A549 (cell line): ENCODE results near the gene PTGES2.

ENCODE experiments used
- BCL3 ChIP-seq: fragments of >200 bp; sonication (Bioruptor Twin); formaldehyde crosslinking; IDR thresholded peaks from 3 replicates; pipeline ENCODE4 v1.6.1; 2016
- CTCF ChIP-seq: fragments of >200 bp; sonication (Bioruptor Twin); formaldehyde crosslinking; IDR thresholded peaks from 3 replicates; pipeline ENCODE4 v1.5.1; 2016
- EP300 ChIP-seq, 2 experiments: fragments of >200 bp; sonication (Bioruptor Twin); formaldehyde crosslinking; IDR thresholded peaks; 2 replicates in 1 of 2; 3 replicates in 1 of 2; pipeline ENCODE4 v1.6.1; 2016 to 2017
- ESRRA ChIP-seq: fragments of 150-350 bp; IDR thresholded peaks from 2 replicates; pipeline ENCODE4 v1.6.1; 2014; ENCODE audit warnings: mild to moderate bottlenecking, low read length, borderline replicate concordance
- MAFK ChIP-seq: fragments of 450-650 bp; IDR thresholded peaks from 2 replicates; pipeline ENCODE4 v1.6.1; 2014; ENCODE audit not compliant: partially characterized antibody
- MYC ChIP-seq: IDR thresholded peaks from 2 replicates; pipeline ENCODE4 v1.6.1; 2012; ENCODE audit warnings: mild to moderate bottlenecking, inconsistent platforms, low read length, improper control_type of control experiment, borderline replicate concordance
- NPAS2 ChIP-seq: fragments of 250-450 bp; sonication (Bioruptor Pico); IDR thresholded peaks from 2 replicates; pipeline ENCODE4 v1.8.0; 2022; ENCODE audit warnings: mild to moderate bottlenecking, moderate library complexity, borderline replicate concordance
- PBX3 ChIP-seq: IDR thresholded peaks from 2 replicates; pipeline ENCODE4 v1.6.1; 2012
- POLR2A ChIP-seq: IDR thresholded peaks from 2 replicates; pipeline ENCODE4 v1.6.1; 2012; ENCODE audit warnings: mild to moderate bottlenecking, low read length
- RFX5 ChIP-seq: fragments of 450-650 bp; IDR thresholded peaks from 2 replicates; pipeline ENCODE4 v1.7.1; 2014; ENCODE audit warnings: antibody characterized with exemption, mild to moderate bottlenecking, moderate library complexity
- USF2 ChIP-seq: fragments of 450-650 bp; IDR thresholded peaks from 2 replicates; pipeline ENCODE4 v1.6.1; 2014; ENCODE audit warnings: antibody characterized with exemption

- no peak for TF ChIP-seq NPAS2 (CRISPR knock-in tag)
- no peak for TF ChIP-seq CTCF
- no peak for TF ChIP-seq EP300 (IDR thresholded peaks at IDR 0.05)
- TF ChIP-seq POLR2A, result no peak
- no peak for TF ChIP-seq USF2
- TF ChIP-seq BCL3, result no peak
- no peak for TF ChIP-seq RFX5
- TF ChIP-seq MYC, result no peak
- no peak for TF ChIP-seq MAFK
- no peak for TF ChIP-seq ESRRA
- no peak for TF ChIP-seq PBX3
Observed at GRCh38 chr9:128149951-128150593, 22.5 kb upstream of the PTGES2 start.
